ENCODE measurements around the gene GTF3C4.

DNA sequence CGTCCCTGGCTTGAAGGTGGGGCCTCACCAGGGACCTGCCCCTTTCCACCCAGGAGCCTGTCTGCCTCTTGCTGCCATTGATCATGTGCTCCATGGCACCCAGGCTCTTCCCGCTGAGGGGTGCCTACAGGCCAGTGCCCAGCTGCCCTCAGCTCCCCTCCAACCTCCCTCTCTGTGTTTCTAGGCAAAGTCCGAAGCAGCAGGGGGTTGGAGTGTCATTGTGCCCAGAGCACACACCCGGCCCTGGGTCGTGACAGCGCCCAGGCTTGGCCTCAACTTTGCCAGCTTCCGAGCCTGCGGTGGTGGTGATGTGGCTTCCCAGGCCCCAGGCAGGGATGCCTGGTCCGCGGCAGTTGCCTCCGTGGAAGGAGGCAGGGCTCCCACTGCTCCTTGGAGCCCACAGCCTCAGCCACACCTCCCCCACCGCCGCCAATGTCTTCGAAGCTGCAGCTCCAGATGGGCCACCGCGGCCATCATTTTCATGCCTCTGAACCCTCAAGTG is 52.4 kb downstream of the GTF3C4 start:
- TF ChIP-seq, protein P1, sequence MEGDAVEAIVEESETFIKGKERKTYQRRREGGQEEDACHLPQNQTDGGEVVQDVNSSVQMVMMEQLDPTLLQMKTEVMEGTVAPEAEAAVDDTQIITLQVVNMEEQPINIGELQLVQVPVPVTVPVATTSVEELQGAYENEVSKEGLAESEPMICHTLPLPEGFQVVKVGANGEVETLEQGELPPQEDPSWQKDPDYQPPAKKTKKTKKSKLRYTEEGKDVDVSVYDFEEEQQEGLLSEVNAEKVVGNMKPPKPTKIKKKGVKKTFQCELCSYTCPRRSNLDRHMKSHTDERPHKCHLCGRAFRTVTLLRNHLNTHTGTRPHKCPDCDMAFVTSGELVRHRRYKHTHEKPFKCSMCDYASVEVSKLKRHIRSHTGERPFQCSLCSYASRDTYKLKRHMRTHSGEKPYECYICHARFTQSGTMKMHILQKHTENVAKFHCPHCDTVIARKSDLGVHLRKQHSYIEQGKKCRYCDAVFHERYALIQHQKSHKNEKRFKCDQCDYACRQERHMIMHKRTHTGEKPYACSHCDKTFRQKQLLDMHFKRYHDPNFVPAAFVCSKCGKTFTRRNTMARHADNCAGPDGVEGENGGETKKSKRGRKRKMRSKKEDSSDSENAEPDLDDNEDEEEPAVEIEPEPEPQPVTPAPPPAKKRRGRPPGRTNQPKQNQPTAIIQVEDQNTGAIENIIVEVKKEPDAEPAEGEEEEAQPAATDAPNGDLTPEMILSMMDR (IDR thresholded peaks at IDR 0.05 in 2 of 3, conservative IDR thresholded peaks at IDR 0.05 in 1 of 3; ENCODE audit: control insufficient read depth in 2 of 3, extremely low read depth in 1 of 3, insufficient read depth in 1 of 3, low read depth in 3 of 3, low read length in 3 of 3) = no peak
- TF ChIP-seq FOS (IDR thresholded peaks at IDR 0.05; ENCODE audit: borderline replicate concordance, extremely low read depth, insufficient read length) = no peak
- no peak for TF ChIP-seq RAD21 (IDR thresholded peaks at IDR 0.05; ENCODE audit: insufficient read depth, low read depth, low read length)
- no peak for TF ChIP-seq NR2C1 (IDR thresholded peaks at IDR 0.05)
- TF ChIP-seq, protein P2, sequence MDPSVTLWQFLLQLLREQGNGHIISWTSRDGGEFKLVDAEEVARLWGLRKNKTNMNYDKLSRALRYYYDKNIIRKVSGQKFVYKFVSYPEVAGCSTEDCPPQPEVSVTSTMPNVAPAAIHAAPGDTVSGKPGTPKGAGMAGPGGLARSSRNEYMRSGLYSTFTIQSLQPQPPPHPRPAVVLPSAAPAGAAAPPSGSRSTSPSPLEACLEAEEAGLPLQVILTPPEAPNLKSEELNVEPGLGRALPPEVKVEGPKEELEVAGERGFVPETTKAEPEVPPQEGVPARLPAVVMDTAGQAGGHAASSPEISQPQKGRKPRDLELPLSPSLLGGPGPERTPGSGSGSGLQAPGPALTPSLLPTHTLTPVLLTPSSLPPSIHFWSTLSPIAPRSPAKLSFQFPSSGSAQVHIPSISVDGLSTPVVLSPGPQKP (IDR thresholded peaks at IDR 0.05; ENCODE audit: low read depth, low read length) = no peak
- TF ChIP-seq SIN3A (IDR thresholded peaks at IDR 0.05; ENCODE audit: low read depth, low read length) = no peak
- TF ChIP-seq, protein P3, sequence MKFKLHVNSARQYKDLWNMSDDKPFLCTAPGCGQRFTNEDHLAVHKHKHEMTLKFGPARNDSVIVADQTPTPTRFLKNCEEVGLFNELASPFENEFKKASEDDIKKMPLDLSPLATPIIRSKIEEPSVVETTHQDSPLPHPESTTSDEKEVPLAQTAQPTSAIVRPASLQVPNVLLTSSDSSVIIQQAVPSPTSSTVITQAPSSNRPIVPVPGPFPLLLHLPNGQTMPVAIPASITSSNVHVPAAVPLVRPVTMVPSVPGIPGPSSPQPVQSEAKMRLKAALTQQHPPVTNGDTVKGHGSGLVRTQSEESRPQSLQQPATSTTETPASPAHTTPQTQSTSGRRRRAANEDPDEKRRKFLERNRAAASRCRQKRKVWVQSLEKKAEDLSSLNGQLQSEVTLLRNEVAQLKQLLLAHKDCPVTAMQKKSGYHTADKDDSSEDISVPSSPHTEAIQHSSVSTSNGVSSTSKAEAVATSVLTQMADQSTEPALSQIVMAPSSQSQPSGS (IDR thresholded peaks at IDR 0.05; ENCODE audit: low read length) = no peak
- TF ChIP-seq POLR2A (IDR thresholded peaks at IDR 0.05; ENCODE audit: low read depth, low read length) = no peak
